CD14-positive monocyte (primary cell): Measurements from ENCODE around the gene PALM2AKAP2. TPM values are rescaled to one million over a fixed set of nuclear protein-coding genes. Genes with fewer than 3 reads are reported as not detected.

Experiments used
- DNase-seq, 3 donors: peaks; one replicate each; pipeline ENCODE4 v3.0.0-alpha.2; 2011 to 2022
- H2AFZ ChIP-seq: 2 replicates; pipeline ENCODE4 v1.6.0; 2012; ENCODE audit warnings: mild to moderate bottlenecking, low read depth, low read length, inconsistent platforms; ENCODE audit not compliant: insufficient read depth, poor library complexity, severe bottlenecking
- H3K27ac ChIP-seq, 2 donors: 1 replicate in 1 of 2; 2 replicates in 1 of 2; pipeline ENCODE4 v1.5.1; 2012 to 2013; ENCODE audit warnings: low read length in 2 of 2, control low read depth in 1 of 2, inconsistent platforms in 1 of 2, low read depth in 1 of 2, mild to moderate bottlenecking in 1 of 2
- H3K27me3 ChIP-seq, 2 donors: one replicate each; pipeline versions ENCODE4 v1.6.0 to v1.6.1; 2011 to 2013; ENCODE audit warnings: low read length in 2 of 2; ENCODE audit not compliant: control insufficient read depth in 2 of 2, insufficient read depth in 2 of 2
- H3K36me3 ChIP-seq, 2 donors: replicated peaks in 1 of 2; 1 replicate in 1 of 2; 2 replicates in 1 of 2; pipeline versions ENCODE4 v1.5.1 to v1.6.1; 2012 to 2013; ENCODE audit warnings: low read length in 2 of 2, control low read depth in 1 of 2, inconsistent platforms in 1 of 2, mild to moderate bottlenecking in 1 of 2; ENCODE audit not compliant: insufficient read depth in 2 of 2, control insufficient read depth in 1 of 2
- H3K4me1 ChIP-seq, 2 donors: 1 replicate in 1 of 2; 2 replicates in 1 of 2; pipeline versions ENCODE4 v1.5.1 to v1.6.1; 2012 to 2013; ENCODE audit warnings: low read length in 2 of 2, control low read depth in 1 of 2, inconsistent platforms in 1 of 2, mild to moderate bottlenecking in 1 of 2, moderate library complexity in 1 of 2; ENCODE audit not compliant: insufficient read depth in 2 of 2, control insufficient read depth in 1 of 2
- H3K4me2 ChIP-seq: replicated peaks from 2 replicates; pipeline ENCODE3; 2012; ENCODE audit warnings: low read length, moderate library complexity, mild to moderate bottlenecking; ENCODE audit not compliant: poor library complexity, severe bottlenecking; ENCODE audit errors: extremely low read depth
- H3K4me3 ChIP-seq, 3 experiments: fragments of 200-600 bp in 1 of 3; sonication (generic) in 1 of 3; replicated peaks in 1 of 3; 1 replicate in 2 of 3; 2 replicates in 1 of 3; pipeline ENCODE4 v1.5.1; 2011 to 2013; ENCODE audit warnings: low read length in 3 of 3, mild to moderate bottlenecking in 3 of 3, control low read depth in 2 of 3, low read depth in 2 of 3, inconsistent platforms in 1 of 3, moderate library complexity in 1 of 3
- H3K79me2 ChIP-seq: 2 replicates; pipeline ENCODE4 v1.6.0; 2012; ENCODE audit warnings: mild to moderate bottlenecking, control low read depth, inconsistent platforms, low read length, moderate library complexity; ENCODE audit not compliant: insufficient read depth
- H3K9ac ChIP-seq: 2 replicates; pipeline ENCODE4 v1.6.0; 2017; ENCODE audit warnings: low read length, mild to moderate bottlenecking; ENCODE audit not compliant: insufficient read depth, poor library complexity, severe bottlenecking
- H3K9me3 ChIP-seq, 2 donors: replicated peaks in 1 of 2; 1 replicate in 1 of 2; 2 replicates in 1 of 2; pipeline versions ENCODE4 v1.5.1 to v1.6.1; 2012 to 2013; ENCODE audit warnings: low read length in 2 of 2, control low read depth in 1 of 2; ENCODE audit not compliant: control insufficient read depth in 1 of 2, insufficient read depth in 1 of 2
- H4K20me1 ChIP-seq: 2 replicates; pipeline ENCODE4 v1.6.0; 2012; ENCODE audit warnings: mild to moderate bottlenecking, low read length, control low read depth, moderate library complexity; ENCODE audit not compliant: insufficient read depth
- H3K27ac Mint-ChIP-seq, 7 donors: one replicate each; pipeline ENCODE4 v1.8.0; 2020; ENCODE audit warnings: mild to moderate bottlenecking in 7 of 7, mixed read lengths in 7 of 7, moderate library complexity in 6 of 7, inconsistent platforms in 2 of 7
- H3K27me3 Mint-ChIP-seq, 3 donors: one replicate each; pipeline ENCODE4 v1.8.0; 2021 to 2022; ENCODE audit warnings: low read depth in 3 of 3, mild to moderate bottlenecking in 3 of 3, mixed read lengths in 3 of 3, moderate library complexity in 3 of 3, inconsistent platforms in 1 of 3
- H3K36me3 Mint-ChIP-seq, 2 donors: one replicate each; pipeline ENCODE4 v1.8.0; 2020; ENCODE audit warnings: mixed read lengths in 2 of 2, inconsistent platforms in 1 of 2, mild to moderate bottlenecking in 1 of 2
- H3K4me1 Mint-ChIP-seq: one replicate; pipeline ENCODE4 v1.8.0; 2020; ENCODE audit warnings: mild to moderate bottlenecking, mixed read lengths
- H3K4me3 Mint-ChIP-seq, 2 donors: one replicate each; pipeline ENCODE4 v1.8.0; 2020; ENCODE audit warnings: mild to moderate bottlenecking in 2 of 2, mixed read lengths in 2 of 2, moderate library complexity in 1 of 2
- H3K9me3 Mint-ChIP-seq, 7 donors: one replicate each; pipeline ENCODE4 v1.8.0; 2020 to 2022; ENCODE audit warnings: mixed read lengths in 7 of 7, mild to moderate bottlenecking in 6 of 7, moderate library complexity in 6 of 7, inconsistent platforms in 2 of 7
- WGBS: methylation state at CpG from one replicate; pipeline ENCODE4 v1.1.5; 2013; ENCODE audit warnings: missing lambda C conversion rate; ENCODE audit not compliant: insufficient coverage; 5-methylcytosine and 5-hydroxymethylcytosine counted together
- intact Hi-C, 2 donors: fragments of 100-400 bp; cut with micrococcal nuclease; formaldehyde crosslinking; loops; one replicate each; pipeline versions ENCODE4 v1.15.0 to v1.15.1; 2023
- polyA plus RNA-seq, 3 donors: library from polyadenylated mRNA; depleted of rRNA in 1 of 3; unstranded in 2 of 3; stranded (reverse) in 1 of 3; fragments of 300-500 nt in 2 of 3; fragments of >200 nt in 1 of 3; fragmentation: Illumina TruSeq in 2 of 3; gene quantifications; 1 replicate in 2 of 3; 2 replicates in 1 of 3; pipeline ENCODE4 v1.2.3, GENCODE V29; 2012 to 2021
- TF ChIP-seq, protein P1 (sequence below): fragments of 200-600 bp; IDR thresholded peaks from one replicate; pipeline ENCODE4 v1.8.0; 2022; ENCODE audit warnings: antibody characterized with exemption, mild to moderate bottlenecking

PALM2AKAP2 gene
- polyA plus RNA-seq, 3 donors: not detected

- TF ChIP-seq, protein P1, sequence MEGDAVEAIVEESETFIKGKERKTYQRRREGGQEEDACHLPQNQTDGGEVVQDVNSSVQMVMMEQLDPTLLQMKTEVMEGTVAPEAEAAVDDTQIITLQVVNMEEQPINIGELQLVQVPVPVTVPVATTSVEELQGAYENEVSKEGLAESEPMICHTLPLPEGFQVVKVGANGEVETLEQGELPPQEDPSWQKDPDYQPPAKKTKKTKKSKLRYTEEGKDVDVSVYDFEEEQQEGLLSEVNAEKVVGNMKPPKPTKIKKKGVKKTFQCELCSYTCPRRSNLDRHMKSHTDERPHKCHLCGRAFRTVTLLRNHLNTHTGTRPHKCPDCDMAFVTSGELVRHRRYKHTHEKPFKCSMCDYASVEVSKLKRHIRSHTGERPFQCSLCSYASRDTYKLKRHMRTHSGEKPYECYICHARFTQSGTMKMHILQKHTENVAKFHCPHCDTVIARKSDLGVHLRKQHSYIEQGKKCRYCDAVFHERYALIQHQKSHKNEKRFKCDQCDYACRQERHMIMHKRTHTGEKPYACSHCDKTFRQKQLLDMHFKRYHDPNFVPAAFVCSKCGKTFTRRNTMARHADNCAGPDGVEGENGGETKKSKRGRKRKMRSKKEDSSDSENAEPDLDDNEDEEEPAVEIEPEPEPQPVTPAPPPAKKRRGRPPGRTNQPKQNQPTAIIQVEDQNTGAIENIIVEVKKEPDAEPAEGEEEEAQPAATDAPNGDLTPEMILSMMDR: no peak
- H3K27me3 ChIP-seq: peaks cover 6 to 8% of the 10 kb centered on the region in 2 donors
- no peaks in the 10 kb centered on the region for H3K36me3 ChIP-seq
- peaks cover 0 to 2% (median 0%) of the 10 kb centered on the region in 7 donors for H3K9me3 Mint-ChIP-seq
- peaks cover 0 to 9% (median 4%) of the 10 kb centered on the region in 3 donors for H3K27me3 Mint-ChIP-seq
- no peak overlapping the region for H3K27ac Mint-ChIP-seq
- no peak overlapping the region for H2AFZ ChIP-seq
- no peak overlapping the region for H3K27ac ChIP-seq
- H3K36me3 Mint-ChIP-seq: no peaks in the 10 kb centered on the region
- no peaks in the 10 kb centered on the region for H3K79me2 ChIP-seq
- H3K4me3 Mint-ChIP-seq: no peak overlapping the region
- no peaks in the 10 kb centered on the region for H3K4me1 ChIP-seq
- H4K20me1 ChIP-seq: no peaks in the 10 kb centered on the region
- 90% methylated on average over 3 of the region's 3 CpGs for WGBS
- intact Hi-C loops: no loop called here
- no peak for DNase-seq
- H3K9ac ChIP-seq: no peak overlapping the region
- no peak overlapping the region for H3K4me2 ChIP-seq
- H3K9me3 ChIP-seq: no peaks in the 10 kb centered on the region
- H3K4me1 Mint-ChIP-seq: no peaks in the 10 kb centered on the region
- H3K4me3 ChIP-seq: no peak overlapping the region
Observed at GRCh38 chr9:109799141-109799540, 19.1 kb downstream of the PALM2AKAP2 start.

DNA sequence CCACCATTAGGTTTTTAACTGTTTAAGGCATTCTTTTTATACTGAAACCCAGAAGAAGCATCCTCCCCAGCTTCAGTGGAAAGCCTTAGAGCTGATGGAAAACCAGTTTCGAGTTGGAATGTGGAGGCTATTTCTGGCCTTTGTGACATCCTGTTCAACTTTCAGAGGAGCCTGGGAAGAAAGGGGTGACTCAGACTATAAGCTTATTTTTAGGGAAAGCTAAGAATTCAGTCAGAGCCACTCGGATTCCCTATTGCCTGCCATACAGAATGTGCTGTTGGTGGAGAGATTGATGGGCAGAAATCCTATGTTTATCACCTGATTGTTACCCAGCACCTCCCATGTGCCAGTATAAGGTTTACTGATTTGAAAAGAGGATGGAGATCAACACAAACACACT, 19.8 kb downstream of the PALM2AKAP2 start:
- peaks cover 0 to 2% (median 0%) of the 10 kb centered on the region in 7 donors for H3K9me3 Mint-ChIP-seq
- no peak overlapping the region for H3K4me2 ChIP-seq
- no peak overlapping the region for H3K4me3 Mint-ChIP-seq
- no peak overlapping the region for H3K4me3 ChIP-seq
- H3K9me3 ChIP-seq: no peaks in the 10 kb centered on the region
- peaks cover 0 to 11% (median 4%) of the 10 kb centered on the region in 3 donors for H3K27me3 Mint-ChIP-seq
- TF ChIP-seq, protein P1: no peak
- no peak for DNase-seq
- H3K4me1 ChIP-seq: no peaks in the 10 kb centered on the region
- H4K20me1 ChIP-seq: no peaks in the 10 kb centered on the region
- 20% methylated on average over 1 of the region's 2 CpGs for WGBS
- H3K9ac ChIP-seq: no peak overlapping the region
- intact Hi-C loops: no loop called here
- peaks cover 6 to 8% of the 10 kb centered on the region in 2 donors for H3K27me3 ChIP-seq
- peak overlapping the region in 1 of 7 donors; percentile 4 for H3K27ac Mint-ChIP-seq
- H3K27ac ChIP-seq: no peak overlapping the region
- H3K4me1 Mint-ChIP-seq: no peaks in the 10 kb centered on the region
- no peak overlapping the region for H2AFZ ChIP-seq
- H3K36me3 ChIP-seq: no peaks in the 10 kb centered on the region
- H3K79me2 ChIP-seq: no peaks in the 10 kb centered on the region
- H3K36me3 Mint-ChIP-seq: no peaks in the 10 kb centered on the region
